Right lobe of liver (tissue), 4 donors: ENCODE measurements around the gene DNM3.

Source experiments
- POLR2A ChIP-seq: fragments of 450-650 bp; IDR thresholded peaks from one replicate; pipeline ENCODE4 v1.6.1; 2017; ENCODE audit warnings: antibody characterized with exemption, mild to moderate bottlenecking
- TF ChIP-seq, protein P1 (sequence below), 4 donors: fragments of 200-600 bp in 3 of 4; fragments of 450-650 bp in 1 of 4; IDR thresholded peaks; one replicate each; pipeline versions ENCODE4 v1.5.1 to v1.8.0; 2016 to 2022; ENCODE audit warnings: antibody characterized with exemption in 4 of 4, mild to moderate bottlenecking in 2 of 4
- donor health status: DM: no; HTN: no; CAD: no.
- donor health status: DM: no; HTN: no; CAD: no.
- donor health status: DM: no; HTN: yes; CAD: no.

DNA sequence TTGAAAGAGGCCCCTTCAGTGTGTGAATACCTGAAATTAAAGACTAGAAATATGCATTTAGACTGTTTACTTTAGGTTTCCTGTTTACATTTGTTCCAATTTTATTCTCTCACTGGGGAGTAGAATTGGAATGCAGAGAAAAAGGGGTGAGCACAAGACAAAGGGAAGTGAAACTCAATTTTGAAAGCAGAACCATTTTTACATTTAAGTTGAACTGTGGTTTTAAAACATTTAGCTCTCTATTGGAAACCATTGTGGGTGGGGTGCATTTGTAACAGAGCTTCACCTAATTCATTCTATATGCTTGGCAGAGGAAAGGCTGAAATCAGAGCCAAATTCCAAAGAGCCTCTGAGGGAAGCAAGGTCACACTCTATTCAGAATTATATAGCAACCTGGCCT lies 343.9 kb downstream of the DNM3 start:
- TF ChIP-seq, protein P1, sequence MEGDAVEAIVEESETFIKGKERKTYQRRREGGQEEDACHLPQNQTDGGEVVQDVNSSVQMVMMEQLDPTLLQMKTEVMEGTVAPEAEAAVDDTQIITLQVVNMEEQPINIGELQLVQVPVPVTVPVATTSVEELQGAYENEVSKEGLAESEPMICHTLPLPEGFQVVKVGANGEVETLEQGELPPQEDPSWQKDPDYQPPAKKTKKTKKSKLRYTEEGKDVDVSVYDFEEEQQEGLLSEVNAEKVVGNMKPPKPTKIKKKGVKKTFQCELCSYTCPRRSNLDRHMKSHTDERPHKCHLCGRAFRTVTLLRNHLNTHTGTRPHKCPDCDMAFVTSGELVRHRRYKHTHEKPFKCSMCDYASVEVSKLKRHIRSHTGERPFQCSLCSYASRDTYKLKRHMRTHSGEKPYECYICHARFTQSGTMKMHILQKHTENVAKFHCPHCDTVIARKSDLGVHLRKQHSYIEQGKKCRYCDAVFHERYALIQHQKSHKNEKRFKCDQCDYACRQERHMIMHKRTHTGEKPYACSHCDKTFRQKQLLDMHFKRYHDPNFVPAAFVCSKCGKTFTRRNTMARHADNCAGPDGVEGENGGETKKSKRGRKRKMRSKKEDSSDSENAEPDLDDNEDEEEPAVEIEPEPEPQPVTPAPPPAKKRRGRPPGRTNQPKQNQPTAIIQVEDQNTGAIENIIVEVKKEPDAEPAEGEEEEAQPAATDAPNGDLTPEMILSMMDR (IDR thresholded peaks at IDR 0.05): no peak
- TF ChIP-seq POLR2A: no peak
